ENCODE results near the gene PARD3B. TPM values are rescaled to one million over a fixed set of nuclear protein-coding genes. Genes with fewer than 3 reads are reported as not detected.

The PARD3B gene
- total and polyA plus RNA-seq, 2 of the 8 experiments (the other 6 are each of a cell fraction or from before 2014, with no cell fraction given) = 1.2 to 5.7 TPM

DNA sequence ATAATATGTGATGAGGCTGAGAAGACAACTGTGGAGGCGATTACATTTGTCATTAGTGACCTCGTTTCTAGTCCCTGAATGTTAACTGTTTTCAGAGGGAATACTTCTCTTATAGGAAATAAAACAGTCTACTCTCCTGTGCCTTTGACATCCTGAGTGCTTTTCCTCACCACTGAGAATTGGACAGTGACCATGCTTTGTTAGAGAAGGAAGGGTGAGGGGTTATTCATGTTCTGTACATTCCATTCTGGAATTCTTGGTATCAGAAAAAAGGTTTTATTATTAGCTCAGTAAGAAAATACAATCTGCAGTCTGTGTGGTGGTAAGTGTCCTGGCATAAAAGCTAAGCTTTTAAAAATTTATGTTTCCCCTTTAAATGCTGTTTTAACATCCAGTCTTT, 58.8 kb downstream of the PARD3B start:
- Histone ChIP-seq H2BK12ac (ENCODE audit: low read depth, low read length) (no peak overlapping the region), H4K5ac (ENCODE audit: insufficient read length, low read depth, low read length) (no peak overlapping the region), H2BK120ac (replicated peaks; ENCODE audit: low read depth, low read length) (no peak overlapping the region), H4K20me1 (replicated peaks in 1 of 2; ENCODE audit: control insufficient read depth in 1 of 2, insufficient read depth in 2 of 2, low read length in 2 of 2) (no peaks in the 10 kb centered on the region), H3K23ac (ENCODE audit: insufficient read length) (no peak overlapping the region), H2AK5ac (ENCODE audit: low read depth, low read length) (no peak overlapping the region), H3K56ac (replicated peaks; ENCODE audit: insufficient read length, low read depth, low read length) (no peak overlapping the region), H2BK20ac (ENCODE audit: low read length) (no peak overlapping the region), H3K4me3 (ENCODE audit: extremely low read depth in 1 of 4, insufficient read depth in 2 of 4, low read depth in 3 of 4, low read length in 4 of 4) (no peak overlapping the region), H2AFZ (ENCODE audit: low read length) (no peak overlapping the region), H4K8ac (ENCODE audit: extremely low read depth, insufficient read depth, low read length) (no peak overlapping the region), H2BK5ac (ENCODE audit: low read depth, low read length) (no peak overlapping the region), H3K9me3 (ENCODE audit: insufficient read depth in 2 of 2, low read depth in 1 of 2, low read length in 1 of 2) (peaks cover 0 to 6% of the 10 kb centered on the region in 2 experiments; a peak in 1 of 4 replicates), H3K79me1 (ENCODE audit: low read depth, low read length) (no peaks in the 10 kb centered on the region), H3K9ac (replicated peaks in 1 of 4; ENCODE audit: extremely low read depth in 1 of 4, low read depth in 3 of 4, low read length in 3 of 4) (no peak overlapping the region), H3K27me3 (replicated peaks in 1 of 4; ENCODE audit: control insufficient read depth in 3 of 4, extremely low read depth in 1 of 4, insufficient read depth in 3 of 4, low read length in 3 of 4) (peaks cover 0 to 1% (median 0%) of the 10 kb centered on the region in 4 experiments; a peak in 1 of 7 replicates), H3K27ac (ENCODE audit: low read depth, low read length) (no peak overlapping the region), H3K4me1 (replicated peaks in 1 of 4; ENCODE audit: control insufficient read depth in 3 of 4, insufficient read depth in 4 of 4, low read length in 3 of 4) (no peaks in the 10 kb centered on the region; a peak in 1 of 7 replicates), H3K14ac (ENCODE audit: insufficient read length) (no peak overlapping the region), H3K18ac (ENCODE audit: extremely low read depth, low read length) (no peak overlapping the region), H3K23me2 (ENCODE audit: low read depth, low read length) (no peaks in the 10 kb centered on the region), H3K4ac (replicated peaks; ENCODE audit: insufficient read length, low read depth, low read length) (no peak overlapping the region), H3K4me2 (ENCODE audit: insufficient read depth in 1 of 2, low read depth in 2 of 2, low read length in 2 of 2) (no peak overlapping the region), H2BK15ac (ENCODE audit: low read length) (no peak overlapping the region), H3K79me2 (ENCODE audit: control insufficient read depth in 1 of 2, insufficient read depth in 2 of 2, low read length in 2 of 2) (no peaks in the 10 kb centered on the region), H3K36me3 (ENCODE audit: control insufficient read depth in 2 of 4, insufficient read depth in 4 of 4, low read length in 3 of 4) (no peaks in the 10 kb centered on the region), H4K91ac (replicated peaks; ENCODE audit: insufficient read length, low read length) (no peak overlapping the region)
- DNase-seq (ENCODE audit: low read depth in 1 of 2, low spot score in 2 of 2) (no peak), FAIRE-seq (no peak)
- POLR2A ChIA-PET (ENCODE audit: partially characterized antibody) = no interaction called here
- CTCF ChIA-PET (ENCODE audit: partially characterized antibody) = no interaction called here
- 90% methylated on average over 2 of the region's 2 CpGs; no CpG with 5 or more reads in 1 of the 2 experiments for WGBS, 2 experiments (ENCODE audit: extremely low coverage in 1 of 2, insufficient coverage in 1 of 2, insufficient read length in 1 of 2, insufficient replicate concordance in 2 of 2, low coverage in 1 of 2, low lambda C conversion rate in 2 of 2, missing lambda C conversion rate in 1 of 2)
- TF ChIP-seq GTF2F1 (IDR thresholded peaks at IDR 0.05; ENCODE audit: borderline replicate concordance, low read depth, low read length) = no peak
- no peak for TF ChIP-seq TEAD4 (IDR thresholded peaks at IDR 0.05; ENCODE audit: low read depth, low read length)
- TF ChIP-seq YY1 (IDR thresholded peaks at IDR 0.05; ENCODE audit: low read depth, low read length) = no peak
- TF ChIP-seq BRCA1 (IDR thresholded peaks at IDR 0.05; ENCODE audit: low read depth, low read length) = no peak
- TF ChIP-seq ZNF274 (IDR thresholded peaks at IDR 0.05; ENCODE audit: borderline replicate concordance, extremely low read depth, low read length) = no peak
- no peak for TF ChIP-seq RXRA (IDR thresholded peaks at IDR 0.05; ENCODE audit: insufficient read depth, low read depth, low read length)
- TF ChIP-seq BCL11A (IDR thresholded peaks at IDR 0.05; ENCODE audit: low read depth in 2 of 2, low read length in 2 of 2) = no peak
- no peak for TF ChIP-seq CHD1 (IDR thresholded peaks at IDR 0.05; ENCODE audit: low read depth, low read length)
- TF ChIP-seq POU5F1 (IDR thresholded peaks at IDR 0.05; ENCODE audit: low read depth, low read length) = no peak
- TF ChIP-seq E2F6 (IDR thresholded peaks at IDR 0.05) = no peak
- TF ChIP-seq JUN (IDR thresholded peaks at IDR 0.05; ENCODE audit: low read depth, low read length) = no peak
- no peak for TF ChIP-seq GABPA (IDR thresholded peaks at IDR 0.05; ENCODE audit: borderline replicate concordance, insufficient read depth, low read length)
- TF ChIP-seq CEBPB (IDR thresholded peaks at IDR 0.05; ENCODE audit: low read depth, low read length) = no peak
- TF ChIP-seq, protein P1, sequence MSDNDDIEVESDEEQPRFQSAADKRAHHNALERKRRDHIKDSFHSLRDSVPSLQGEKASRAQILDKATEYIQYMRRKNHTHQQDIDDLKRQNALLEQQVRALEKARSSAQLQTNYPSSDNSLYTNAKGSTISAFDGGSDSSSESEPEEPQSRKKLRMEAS (IDR thresholded peaks at IDR 0.05) = no peak

Data from H1 (cell line).